NCI-H748 treated with DMSO at 0.1 percent for 48 hours (cell line): ENCODE data around the gene NR0B2.

ENCODE experiments used
- DNase-seq: peaks from one replicate; lab custom pipeline; 2025; lab: John Stamatoyannopoulos, UW

The NR0B2 gene

GRCh38 chr1:26936823-26937222, 23.0 kb upstream of the NR0B2 start:
- no peak for DNase-seq

DNA sequence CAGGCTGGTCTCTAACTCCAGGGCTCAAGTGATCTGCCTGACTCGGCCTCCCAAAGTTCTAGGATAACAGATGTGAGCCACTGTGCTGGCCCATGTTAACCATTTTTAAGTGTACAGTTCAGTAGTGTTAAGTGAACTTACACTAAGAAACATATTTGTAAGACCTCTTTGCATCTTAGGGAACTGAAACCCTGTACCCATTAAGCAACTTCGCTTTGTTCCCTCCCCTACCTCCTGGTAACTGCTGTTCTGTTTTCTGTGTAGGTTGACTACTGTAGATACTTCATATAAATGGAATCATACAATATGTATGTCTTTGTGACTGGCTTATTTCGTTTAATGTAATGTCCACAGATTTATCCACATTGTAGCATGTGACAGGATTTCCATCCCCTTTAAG, 18.8 kb upstream of the NR0B2 start:
- no peak for DNase-seq

DNA sequence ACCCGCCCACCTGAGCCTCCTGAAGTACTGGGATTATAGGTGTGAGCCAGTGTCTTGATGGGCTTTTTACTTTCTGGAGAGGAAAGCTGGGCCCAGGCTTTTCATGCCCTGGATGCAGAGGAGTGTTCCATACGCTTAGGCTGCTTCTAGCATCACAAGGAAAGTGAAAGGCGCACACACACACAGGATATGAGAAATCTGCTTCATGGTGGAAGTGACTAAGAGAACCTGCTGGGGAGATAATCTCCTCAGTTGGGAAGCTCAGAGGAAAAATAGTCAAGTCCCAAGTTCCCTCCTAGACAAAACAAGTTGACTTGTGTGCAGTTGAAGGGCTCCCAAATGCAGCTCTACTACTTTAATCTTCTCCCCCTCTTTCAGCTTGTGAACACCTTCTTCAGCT, 9.9 kb upstream of the NR0B2 start:
- no peak for DNase-seq

DNA sequence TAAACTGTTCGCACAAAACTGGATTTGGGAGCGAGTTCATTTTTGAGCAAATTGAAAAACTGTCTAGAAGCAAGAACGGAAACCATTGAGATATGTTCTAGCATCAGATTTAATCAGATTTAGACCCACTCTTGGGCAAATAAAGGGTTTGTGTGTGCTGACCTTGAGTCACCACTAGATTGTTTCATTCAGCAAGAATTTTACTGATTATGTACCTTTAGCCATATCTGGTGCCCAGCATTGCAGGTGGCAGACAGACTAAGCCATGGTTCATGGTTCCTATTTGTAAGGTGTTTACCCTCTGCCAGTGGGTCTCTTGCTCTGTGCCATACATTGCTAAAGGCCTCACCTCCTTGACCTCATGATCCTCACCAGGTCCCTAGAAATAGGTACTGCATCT, 9.1 kb upstream of the NR0B2 start:
- no peak for DNase-seq

GRCh38 chr1:26922431-26922729, 8.6 kb upstream of the NR0B2 start:
- no peak for DNase-seq

- DNase-seq, result peak; percentile 77
These were observed 8.0 kb upstream of the NR0B2 start, which contains the start of gene NUDC for GRCh38 chr1:26921540-26922430. TSS of gene NUDC (plus strand) at chr1:26921743. CDS start at chr1:26921849, 106 bp downstream.

DNA sequence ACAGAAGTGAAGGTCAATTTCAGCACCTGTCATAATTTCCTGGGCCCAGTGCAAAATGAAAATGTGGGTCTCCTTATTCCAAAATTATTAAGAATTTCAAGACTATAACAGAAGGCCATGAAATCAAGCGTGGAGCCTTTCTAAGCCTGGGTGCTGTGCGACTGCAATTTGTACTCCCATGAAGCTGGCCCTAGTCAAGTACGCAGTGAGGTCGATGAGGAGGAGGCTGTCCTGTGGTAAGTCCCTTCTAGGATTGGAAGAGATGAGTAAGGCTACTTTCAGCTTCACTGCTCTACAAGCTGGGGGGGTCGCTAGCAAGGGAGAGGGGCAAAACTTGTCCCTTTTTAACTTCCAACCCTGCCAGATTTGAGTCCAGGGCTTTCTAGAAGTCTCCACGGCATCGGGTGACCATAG, 7.4 kb upstream of the NR0B2 start:
- DNase-seq, result no peak

DNA sequence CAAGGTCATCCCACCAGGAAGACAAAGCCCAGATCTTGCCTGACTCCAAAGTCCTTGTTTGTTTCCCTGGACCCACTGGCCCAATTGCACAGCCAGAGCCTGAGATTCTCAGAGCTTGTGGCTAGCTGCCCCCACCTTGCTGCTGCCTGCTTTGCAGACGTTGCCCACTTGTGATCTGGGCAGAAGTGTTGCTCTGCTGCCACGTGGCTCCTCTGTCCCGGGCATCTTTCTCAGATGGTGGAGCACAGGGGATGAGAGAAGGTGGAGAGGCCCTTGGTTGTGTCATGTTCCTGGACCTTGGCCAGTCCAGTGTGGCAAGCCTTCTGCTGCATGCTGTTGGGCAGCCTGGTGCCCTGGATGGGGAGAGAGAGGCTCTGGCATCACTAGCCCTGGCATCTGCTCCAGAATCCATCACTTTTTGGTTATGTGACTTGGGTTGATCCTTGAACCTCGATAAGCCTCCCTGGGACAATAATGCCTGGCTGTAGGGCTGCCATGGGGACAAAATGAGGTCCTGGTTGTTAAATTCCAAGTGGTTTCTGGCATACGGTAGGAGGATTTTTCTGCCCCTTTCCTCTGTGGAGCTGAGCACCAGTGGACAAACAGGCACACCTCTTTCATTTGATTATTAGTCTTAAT, 1.5 kb upstream of the NR0B2 start:
- no peak for DNase-seq

- DNase-seq, result no peak
These were observed 404 bp downstream of the NR0B2 start for GRCh38 chr1:26913389-26913753.

DNA sequence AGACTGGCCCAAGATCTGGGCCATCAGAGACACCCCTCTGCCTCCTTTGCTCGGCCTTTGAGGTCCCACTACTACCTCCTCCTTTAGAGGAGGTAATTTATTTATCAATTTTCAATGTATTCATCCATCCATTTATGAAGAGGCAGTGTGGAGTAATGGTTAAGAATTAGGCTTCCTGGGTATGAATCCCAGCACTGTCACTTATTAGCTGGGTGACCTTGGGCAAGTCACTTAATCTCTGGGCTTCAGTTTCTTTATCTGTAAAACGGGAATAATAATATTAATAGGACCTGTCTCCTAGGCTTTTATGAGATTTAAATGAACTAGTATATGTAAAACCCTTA, 1.7 kb downstream of the NR0B2 start:
- DNase-seq, result no peak

- DNase-seq, result no peak
These were observed 2.2 kb downstream of the NR0B2 start for GRCh38 chr1:26911399-26912146.

- DNase-seq, result no peak
These were observed 3.2 kb downstream of the NR0B2 start for GRCh38 chr1:26910343-26911160.

GRCh38 chr1:26909951-26910342, 3.8 kb downstream of the NR0B2 start:
- DNase-seq, result no peak

- DNase-seq, result peak; percentile 32
These were observed 6.5 kb downstream of the NR0B2 start for GRCh38 chr1:26907071-26907917.

DNA sequence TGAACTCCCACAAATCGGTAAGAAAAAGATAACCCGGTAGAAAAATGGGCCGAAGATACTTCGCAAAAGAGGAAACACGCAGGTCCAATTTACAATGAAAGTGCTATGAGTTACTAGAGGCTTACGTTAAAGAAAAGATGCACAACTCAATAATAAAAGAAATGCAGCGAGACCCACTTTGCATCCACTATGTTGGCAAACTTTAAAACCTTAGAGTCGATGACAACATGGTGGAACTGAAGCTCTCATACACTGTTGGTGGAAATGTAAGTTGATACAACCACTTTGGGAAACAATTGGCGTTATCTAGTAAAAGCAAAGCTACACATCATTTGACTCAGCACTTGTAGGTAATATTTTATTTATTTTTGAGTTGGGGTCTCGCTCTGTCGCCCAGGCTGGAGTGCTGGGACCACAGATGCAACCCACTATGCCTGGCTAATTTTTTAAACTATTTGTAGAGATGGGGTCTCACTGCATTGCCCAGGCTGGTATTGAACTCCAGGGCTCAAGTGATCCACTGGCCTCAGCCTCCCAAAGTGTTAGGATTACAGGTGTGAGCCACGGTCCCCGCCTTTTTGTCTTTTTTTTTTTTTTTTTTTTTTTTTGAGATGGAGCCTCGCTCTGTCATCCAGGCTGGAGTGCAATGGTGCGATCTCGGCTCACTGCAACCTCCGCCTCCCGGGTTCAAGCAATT, 12.8 kb downstream of the NR0B2 start:
- DNase-seq, result no peak

- DNase-seq, result peak; percentile 75
These were observed 13.6 kb downstream of the NR0B2 start, which contains the start of gene GPATCH3 for GRCh38 chr1:26900001-26900814. TSS of gene GPATCH3 (minus strand) at chr1:26900467. CDS start at chr1:26900442, 25 bp downstream.

DNA sequence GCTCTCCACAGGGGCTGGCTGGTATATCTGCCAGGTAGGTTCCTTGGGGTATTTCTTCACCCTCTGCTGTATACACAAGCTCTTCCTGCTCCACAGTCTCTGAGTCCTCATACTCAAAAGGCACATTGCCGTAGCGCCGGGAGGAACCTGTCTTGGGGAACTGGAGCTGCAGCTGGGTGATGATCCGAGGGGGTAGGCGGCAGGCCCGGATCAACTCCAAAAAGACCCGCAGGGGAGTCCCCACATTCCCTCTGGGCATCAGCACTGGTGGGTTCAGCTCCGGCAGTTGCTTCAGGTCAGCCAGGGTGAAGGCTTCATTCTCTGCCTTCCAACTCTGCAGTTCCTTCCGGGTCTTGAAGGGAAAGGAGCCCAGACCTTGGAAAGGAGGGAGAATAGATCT, 16.4 kb downstream of the NR0B2 start:
- no peak for DNase-seq

DNA sequence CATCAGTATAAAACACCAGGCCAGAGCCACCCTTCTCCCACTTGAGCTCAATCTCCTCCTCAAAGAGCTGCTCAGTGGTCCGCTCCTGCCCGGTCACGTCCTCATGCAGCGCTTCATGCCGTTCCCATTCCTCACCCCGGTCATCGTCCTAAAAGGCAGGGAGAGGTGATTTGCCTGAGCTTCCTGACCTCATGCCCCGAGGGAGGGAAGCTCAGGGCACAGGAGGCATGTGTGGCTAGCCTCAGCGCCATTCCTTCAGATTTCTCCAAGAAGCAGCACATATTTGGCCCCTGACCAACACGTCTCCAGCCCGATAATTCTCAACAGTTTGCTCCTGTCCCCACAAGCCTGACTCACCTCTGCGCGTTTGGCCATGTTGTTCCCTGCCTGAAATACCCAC, 19.5 kb downstream of the NR0B2 start:
- DNase-seq, result no peak

DNA sequence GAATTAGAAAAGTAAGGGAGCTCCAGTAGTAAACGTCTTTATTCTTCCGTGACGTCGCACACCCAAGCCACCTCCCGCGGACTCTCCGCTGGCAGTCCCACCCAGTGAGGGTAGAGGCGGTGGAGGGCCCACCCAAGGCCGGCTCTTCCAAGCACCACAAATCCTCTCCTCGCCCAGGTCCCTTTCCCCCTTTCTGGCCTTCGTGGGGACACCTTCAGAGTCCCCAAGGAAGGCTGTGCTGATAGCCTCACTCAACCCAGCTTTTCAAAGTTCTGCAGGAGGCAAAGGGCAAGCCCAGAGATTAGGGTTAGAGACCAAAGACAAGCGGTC, 23.3 kb downstream of the NR0B2 start:
- no peak for DNase-seq
